ENCODE results near the gene TUBB4B.

Gene TUBB4B

DNA sequence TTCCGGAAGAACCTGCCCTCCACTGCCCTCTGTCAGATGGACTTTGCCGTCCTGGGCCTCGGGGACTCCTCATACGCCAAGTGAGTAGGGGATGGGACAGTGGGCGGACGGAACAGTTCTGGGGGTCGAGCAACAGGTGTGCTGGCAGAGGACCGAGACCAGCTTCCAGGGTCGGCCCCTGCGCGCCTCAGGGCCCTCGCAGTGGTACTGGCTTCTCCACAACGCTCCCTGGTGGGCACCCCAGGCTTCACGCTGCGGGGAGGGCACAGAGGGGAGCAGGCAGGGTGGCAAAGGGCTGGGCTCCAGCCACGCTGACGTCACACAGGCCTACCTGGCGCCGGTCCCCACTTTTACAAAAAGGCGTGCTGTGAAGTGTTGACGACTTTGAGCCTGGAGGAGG, 28.6 kb upstream of the TUBB4B start:
- H3K4me3 ChIP-seq = no peak overlapping the region
- TF ChIP-seq, protein P1, sequence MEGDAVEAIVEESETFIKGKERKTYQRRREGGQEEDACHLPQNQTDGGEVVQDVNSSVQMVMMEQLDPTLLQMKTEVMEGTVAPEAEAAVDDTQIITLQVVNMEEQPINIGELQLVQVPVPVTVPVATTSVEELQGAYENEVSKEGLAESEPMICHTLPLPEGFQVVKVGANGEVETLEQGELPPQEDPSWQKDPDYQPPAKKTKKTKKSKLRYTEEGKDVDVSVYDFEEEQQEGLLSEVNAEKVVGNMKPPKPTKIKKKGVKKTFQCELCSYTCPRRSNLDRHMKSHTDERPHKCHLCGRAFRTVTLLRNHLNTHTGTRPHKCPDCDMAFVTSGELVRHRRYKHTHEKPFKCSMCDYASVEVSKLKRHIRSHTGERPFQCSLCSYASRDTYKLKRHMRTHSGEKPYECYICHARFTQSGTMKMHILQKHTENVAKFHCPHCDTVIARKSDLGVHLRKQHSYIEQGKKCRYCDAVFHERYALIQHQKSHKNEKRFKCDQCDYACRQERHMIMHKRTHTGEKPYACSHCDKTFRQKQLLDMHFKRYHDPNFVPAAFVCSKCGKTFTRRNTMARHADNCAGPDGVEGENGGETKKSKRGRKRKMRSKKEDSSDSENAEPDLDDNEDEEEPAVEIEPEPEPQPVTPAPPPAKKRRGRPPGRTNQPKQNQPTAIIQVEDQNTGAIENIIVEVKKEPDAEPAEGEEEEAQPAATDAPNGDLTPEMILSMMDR (IDR thresholded peaks at IDR 0.05) = no peak
- DNase-seq (ENCODE audit: low spot score) = no peak
- H3K27ac ChIP-seq = no peak overlapping the region

DNA sequence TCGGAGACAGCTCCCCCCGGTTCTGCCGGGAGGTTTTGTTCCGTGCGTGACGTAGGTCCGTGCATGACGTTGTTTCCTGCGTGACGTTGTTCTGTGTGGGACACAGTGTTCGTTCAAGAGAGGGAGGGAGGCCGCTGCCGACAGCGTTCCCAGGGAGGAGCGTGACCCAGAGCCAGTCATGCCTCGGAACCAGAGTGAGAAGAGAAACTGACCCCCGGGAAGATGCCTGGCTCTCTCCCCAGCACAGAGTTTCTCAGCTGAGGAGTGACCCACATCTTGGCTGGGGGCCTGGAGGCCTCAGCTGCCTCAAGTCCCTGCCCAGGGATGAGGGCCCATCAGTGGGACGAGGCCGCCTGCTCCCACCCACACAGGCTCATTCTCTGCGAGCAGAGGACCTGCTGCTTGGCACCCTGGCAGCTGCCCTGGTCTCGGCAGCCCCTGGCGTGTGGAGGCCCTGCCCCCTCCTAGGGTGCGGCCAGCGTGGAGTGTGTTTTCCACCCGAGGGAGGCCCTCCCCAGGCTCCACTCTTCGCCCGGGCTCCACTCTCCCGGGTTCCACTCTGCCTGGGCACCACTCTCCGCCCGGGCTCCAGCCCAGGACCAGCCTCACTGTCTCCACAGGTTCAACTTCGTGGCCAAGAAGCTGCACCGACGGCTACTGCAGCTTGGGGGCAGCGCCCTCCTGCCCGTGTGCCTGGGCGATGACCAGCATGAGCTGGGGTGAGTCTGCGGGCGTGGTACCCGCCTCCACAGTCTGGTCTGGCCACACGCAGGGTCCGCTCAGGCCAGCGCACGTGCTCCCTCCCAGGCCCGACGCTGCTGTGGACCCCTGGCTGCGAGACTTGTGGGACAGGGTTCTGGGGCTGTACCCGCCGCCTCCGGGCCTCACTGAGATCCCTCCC, 27.7 kb upstream of the TUBB4B start:
- no peak overlapping the region for H3K4me3 ChIP-seq
- no peak overlapping the region for H3K27ac ChIP-seq
- TF ChIP-seq, protein P1 (IDR thresholded peaks at IDR 0.05) = no peak
- DNase-seq (ENCODE audit: low spot score) = no peak

DNA sequence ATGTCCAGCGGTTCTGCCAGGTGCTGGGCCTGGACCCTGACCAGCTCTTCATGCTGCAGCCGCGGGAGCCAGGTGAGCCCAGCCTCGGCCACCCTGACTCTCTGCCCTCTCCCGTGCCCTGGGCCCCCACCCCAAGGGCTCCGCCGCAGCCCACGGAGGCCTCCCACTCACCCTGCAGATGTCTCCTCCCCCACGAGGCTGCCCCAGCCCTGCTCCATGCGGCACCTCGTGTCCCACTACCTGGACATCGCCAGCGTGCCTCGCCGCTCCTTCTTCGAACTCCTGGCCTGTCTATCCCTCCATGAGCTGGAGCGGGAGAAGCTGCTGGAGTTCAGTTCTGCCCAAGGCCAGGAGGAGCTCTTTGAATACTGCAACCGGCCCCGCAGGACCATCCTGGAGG, 26.5 kb upstream of the TUBB4B start:
- no peak for DNase-seq (ENCODE audit: low spot score)
- no peak overlapping the region for H3K4me3 ChIP-seq
- H3K27ac ChIP-seq = no peak overlapping the region
- TF ChIP-seq, protein P1 (IDR thresholded peaks at IDR 0.05) = no peak

DNA sequence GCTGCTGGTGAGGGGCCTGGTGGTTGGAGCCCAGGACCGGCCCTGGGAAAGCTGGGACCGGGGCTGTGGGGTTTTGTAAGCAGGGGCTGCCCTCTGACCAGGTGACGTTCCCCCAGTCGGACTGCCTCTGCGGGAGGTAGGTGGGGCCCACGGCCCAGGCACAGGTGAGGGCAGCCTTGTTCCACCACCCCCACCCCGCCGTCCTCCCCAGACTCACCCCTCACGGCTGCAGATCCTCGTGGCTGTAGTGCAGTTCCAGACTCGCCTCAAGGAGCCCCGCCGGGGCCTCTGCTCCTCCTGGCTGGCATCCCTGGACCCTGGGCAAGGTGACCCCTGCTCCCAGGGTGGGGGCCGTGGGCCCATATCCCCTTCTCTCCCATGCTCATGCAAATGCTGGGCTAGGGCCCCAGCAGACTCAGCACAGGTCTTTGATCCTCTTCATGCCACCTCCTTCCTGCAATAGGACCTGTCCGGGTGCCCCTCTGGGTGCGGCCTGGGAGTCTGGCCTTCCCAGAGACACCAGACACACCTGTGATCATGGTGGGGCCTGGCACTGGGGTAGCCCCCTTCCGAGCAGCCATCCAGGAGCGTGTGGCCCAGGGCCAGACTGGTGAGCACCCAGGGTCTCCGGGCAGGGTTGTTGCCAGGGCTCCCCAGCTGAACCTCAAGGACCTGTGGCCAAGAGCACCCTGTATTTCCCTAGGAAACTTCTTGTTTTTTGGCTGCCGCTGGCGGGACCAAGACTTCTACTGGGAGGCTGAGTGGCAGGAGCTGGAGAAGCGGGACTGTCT, 25.7 kb upstream of the TUBB4B start:
- DNase-seq (ENCODE audit: low spot score) = no peak
- TF ChIP-seq, protein P1 (IDR thresholded peaks at IDR 0.05) = no peak
- Histone ChIP-seq H3K27ac (no peak overlapping the region), H3K4me3 (no peak overlapping the region)

DNA sequence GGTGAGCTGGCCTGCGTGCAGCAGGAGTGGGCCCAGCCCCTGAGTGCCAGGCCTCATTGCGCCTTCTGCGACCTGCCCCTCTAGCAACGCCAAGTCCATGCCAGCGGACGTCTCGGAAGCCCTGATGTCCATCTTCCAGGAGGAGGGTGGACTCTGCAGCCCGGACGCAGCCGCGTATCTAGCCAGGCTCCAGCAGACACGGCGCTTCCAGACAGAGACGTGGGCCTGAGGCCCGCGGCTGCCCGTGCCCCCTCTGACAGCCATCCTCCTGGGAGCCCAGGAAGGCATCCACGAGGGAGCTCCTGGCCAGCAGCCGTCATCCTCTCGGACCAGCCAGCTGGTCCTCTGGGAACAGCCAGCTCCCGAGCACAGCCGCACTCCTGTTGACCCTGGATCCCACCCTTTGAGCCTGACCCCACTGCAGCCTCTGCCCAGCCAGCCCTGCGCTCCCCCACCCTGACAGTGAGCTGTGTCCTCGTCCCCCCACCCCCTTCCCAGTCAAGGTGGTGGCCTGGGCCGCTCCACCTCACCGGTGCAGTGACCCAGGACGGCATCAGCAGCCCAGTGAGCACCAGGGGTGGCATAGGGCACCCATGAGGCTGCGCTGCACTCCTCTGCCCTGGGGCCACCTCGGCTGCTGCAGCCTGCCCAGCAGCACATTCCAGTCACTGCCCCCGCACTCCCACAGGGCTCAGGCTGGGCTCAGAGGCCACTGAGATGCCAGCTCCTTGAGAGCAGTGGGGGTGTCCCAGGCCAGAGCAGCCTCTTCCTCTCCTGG, 24.7 kb upstream of the TUBB4B start:
- H3K27ac ChIP-seq = peak overlapping the region in 1 of 2 donors; percentile 38
- TF ChIP-seq, protein P1 (IDR thresholded peaks at IDR 0.05) = no peak
- no peak for DNase-seq (ENCODE audit: low spot score)
- H3K4me3 ChIP-seq = no peak overlapping the region

DNA sequence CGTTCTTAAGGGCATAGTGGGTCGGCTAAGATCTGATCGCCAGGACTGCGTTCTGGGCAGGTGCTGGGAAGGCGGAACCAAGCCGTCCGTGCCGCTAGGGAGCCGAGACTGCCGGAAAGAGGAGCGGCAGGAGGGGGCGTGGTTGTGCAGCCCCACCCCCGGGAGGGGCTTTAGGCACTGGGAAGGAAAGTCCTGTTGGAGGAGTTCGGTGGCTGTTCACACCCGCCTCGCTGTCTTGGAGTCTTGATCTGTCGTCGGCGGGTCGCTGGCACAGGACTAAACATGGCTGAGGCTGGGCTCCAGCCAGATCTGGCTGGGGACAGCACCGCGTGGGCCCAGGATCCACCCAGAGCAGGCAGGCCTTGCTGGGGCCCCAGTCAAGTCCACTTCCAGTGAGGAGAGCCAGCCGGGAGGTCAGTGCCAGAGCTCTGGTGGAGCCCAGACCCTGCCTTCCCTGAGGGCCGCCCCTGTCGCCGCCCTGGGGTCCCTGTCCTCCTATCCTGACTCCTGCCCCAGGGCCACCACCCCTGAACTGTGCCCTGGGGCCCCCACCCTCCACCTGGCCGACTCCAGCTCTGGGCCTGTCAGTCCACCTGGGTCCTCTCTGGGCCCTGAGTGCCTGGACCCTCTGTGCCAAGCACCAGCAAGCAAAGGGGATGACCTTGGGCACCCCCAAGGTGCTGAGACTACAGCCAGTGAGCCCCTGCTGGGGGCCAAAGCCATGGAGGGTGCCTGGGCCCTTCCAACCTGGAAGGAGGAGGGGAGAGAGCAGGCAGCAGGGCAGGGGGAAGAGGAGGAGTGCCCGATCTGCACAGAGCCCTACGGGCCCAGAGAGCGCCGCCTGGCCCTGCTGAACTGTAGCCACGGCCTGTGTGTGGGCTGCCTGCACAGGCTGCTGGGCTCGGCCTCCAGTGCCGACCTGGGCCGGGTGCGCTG, 23.5 kb upstream of the TUBB4B start:
- Histone ChIP-seq H3K27ac (peak overlapping the region in 1 of 2 donors; percentile 38), H3K4me3 (peak overlapping the region; percentile 50)
- no peak for DNase-seq (ENCODE audit: low spot score)
- TF ChIP-seq, protein P1 (IDR thresholded peaks at IDR 0.05) = no peak

Measured in coronary artery (tissue), 2 donors.